ENCODE results near the gene PNMA5. TPM values are rescaled to one million over a fixed set of nuclear protein-coding genes. Genes with fewer than 3 reads are reported as not detected.

PNMA5 gene
- polyA plus RNA-seq, 1 of the 3 experiments (the other 2 are of a cell fraction): not detected

DNA sequence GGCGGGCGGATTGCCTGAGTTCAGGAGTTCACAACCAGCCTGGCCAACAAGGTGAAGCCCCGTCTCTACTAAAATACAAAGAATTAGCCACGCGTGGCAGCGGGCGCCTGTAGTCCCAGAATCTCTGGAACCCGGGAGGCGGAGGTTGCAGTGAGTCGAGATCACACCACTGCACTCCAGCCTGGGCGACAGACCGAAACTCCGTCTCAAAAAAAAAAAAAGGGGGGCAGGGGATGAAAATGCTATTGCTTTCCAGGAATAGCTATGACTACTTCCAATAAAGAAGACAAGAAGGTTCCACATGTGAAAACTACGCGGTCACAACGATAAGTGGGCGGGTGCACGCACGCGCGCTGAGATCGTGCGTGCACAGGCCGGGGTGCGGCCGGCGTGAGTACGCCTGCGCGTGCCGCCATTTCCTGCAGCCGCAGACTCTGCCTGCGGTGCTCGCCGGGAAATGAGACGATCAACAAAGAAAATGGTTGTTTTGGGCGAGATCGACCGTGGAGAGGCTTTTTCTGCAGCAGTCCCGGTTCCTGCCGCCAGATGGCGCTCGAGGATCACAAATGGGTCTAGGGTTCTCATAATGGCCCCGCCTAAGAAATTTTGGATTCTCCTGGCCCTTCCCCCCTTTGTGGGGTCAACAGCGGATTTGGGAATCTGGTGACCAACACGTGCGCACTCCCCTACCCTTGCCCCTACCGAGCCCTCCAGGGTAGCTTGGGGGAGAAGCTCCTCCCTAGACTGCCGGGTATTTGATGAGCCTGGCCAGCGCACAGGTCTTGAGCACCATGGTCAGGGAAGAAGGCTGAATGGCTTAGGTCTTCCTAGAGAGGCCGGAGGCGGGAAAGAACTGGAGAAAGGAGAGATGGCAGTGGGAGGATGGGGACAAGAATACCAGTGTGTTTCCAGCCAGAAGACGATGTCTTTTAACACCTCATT lies 35.1 kb downstream of the PNMA5 start (continued):
- TF ChIP-seq, protein P1, sequence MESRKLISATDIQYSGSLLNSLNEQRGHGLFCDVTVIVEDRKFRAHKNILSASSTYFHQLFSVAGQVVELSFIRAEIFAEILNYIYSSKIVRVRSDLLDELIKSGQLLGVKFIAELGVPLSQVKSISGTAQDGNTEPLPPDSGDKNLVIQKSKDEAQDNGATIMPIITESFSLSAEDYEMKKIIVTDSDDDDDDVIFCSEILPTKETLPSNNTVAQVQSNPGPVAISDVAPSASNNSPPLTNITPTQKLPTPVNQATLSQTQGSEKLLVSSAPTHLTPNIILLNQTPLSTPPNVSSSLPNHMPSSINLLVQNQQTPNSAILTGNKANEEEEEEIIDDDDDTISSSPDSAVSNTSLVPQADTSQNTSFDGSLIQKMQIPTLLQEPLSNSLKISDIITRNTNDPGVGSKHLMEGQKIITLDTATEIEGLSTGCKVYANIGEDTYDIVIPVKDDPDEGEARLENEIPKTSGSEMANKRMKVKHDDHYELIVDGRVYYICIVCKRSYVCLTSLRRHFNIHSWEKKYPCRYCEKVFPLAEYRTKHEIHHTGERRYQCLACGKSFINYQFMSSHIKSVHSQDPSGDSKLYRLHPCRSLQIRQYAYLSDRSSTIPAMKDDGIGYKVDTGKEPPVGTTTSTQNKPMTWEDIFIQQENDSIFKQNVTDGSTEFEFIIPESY (IDR thresholded peaks at IDR 0.05; ENCODE audit: borderline replicate concordance, low read depth): no peak
- TF ChIP-seq POLR2AphosphoS5 (IDR thresholded peaks at IDR 0.05; ENCODE audit: low read depth, low read length) (no peak), SMC3 (IDR thresholded peaks at IDR 0.05; ENCODE audit: low read depth, low read length) (peak; percentile 84), RCOR1 (IDR thresholded peaks at IDR 0.05; ENCODE audit: low read length) (peak; percentile 22; the same call in 1 of the 2 replicates), GABPA (IDR thresholded peaks at IDR 0.05; ENCODE audit: low read depth) (peak; percentile 54), NFIC (IDR thresholded peaks at IDR 0.05; ENCODE audit: borderline replicate concordance) (no peak), MEF2A (IDR thresholded peaks at IDR 0.05; ENCODE audit: borderline replicate concordance, low read depth) (no peak), TAF1 (IDR thresholded peaks at IDR 0.05; ENCODE audit: borderline replicate concordance, low read depth, low read length) (no peak), FOSL2 (IDR thresholded peaks at IDR 0.05; ENCODE audit: borderline replicate concordance, low read depth) (no peak; the same call in 1 of the 2 replicates), RAD21 (IDR thresholded peaks at IDR 0.05; ENCODE audit: low read length) (peak; percentile 93), RFX5 (IDR thresholded peaks at IDR 0.05; ENCODE audit: low read length) (no peak), EP300 (IDR thresholded peaks at IDR 0.05; ENCODE audit: borderline replicate concordance in 1 of 2, low read depth in 1 of 2, low read length in 1 of 2) (no peak)

DNA sequence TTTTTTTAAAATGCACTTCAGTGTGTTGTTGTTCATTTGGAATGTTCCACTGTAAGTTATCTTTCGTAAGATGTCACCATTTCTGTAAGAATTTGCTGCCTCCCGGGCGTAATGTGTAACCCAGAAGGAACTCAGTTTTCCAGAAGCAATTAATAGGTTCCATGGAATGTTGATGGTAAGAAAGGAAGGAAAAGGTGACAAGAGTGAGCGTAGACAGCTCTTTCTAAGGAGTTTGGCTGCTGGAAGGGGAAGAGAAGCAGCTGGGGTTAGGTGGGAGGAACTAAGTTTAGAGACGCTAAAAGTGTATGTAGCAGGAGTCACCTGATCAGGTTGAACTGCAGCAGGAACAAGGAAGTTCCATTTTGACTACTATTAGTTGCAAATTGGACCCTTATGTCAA lies 35.9 kb downstream of the PNMA5 start:
- Histone ChIP-seq H3K9ac (no peak overlapping the region), H3K4me3 (ENCODE audit: low read depth in 2 of 2, low read length in 1 of 2) (no peak overlapping the region), H2AFZ (ENCODE audit: low read depth) (peak overlapping the region; percentile 72), H3K36me3 (replicated peaks in 1 of 2; ENCODE audit: control insufficient read depth in 1 of 2, insufficient read depth in 2 of 2, low read length in 1 of 2) (no peaks in the 10 kb centered on the region), H3K27me3 (ENCODE audit: insufficient read depth) (no peaks in the 10 kb centered on the region; the same call in 1 of the 2 replicates), H3F3A (replicated peaks; ENCODE audit: insufficient read depth) (no peaks in the 10 kb centered on the region), H3K79me2 (ENCODE audit: insufficient read depth) (no peaks in the 10 kb centered on the region), H3K27ac (ENCODE audit: low read depth in 2 of 2, low read length in 1 of 2) (no peak overlapping the region), H3K9me3 (no peaks in the 10 kb centered on the region), H3K9me2 (no peaks in the 10 kb centered on the region), H3K4me2 (no peak overlapping the region), H4K20me1 (ENCODE audit: insufficient read depth) (no peaks in the 10 kb centered on the region), H3K4me1 (ENCODE audit: control insufficient read depth in 1 of 2, insufficient read depth in 2 of 2, low read depth in 1 of 2, low read length in 1 of 2) (no peaks in the 10 kb centered on the region; a peak in 1 of 4 replicates)
- ChIA-PET CTCF (interaction anchor here (0.6 to 4.6 kb wide), 8 partner anchors 11 to 992 kb away, joined by 3 to 23 read pairs (median 4); partner anchors contain the start of gene HAUS7), POLR2A (no interaction called here)
- WGBS (ENCODE audit: low lambda C conversion rate): 69% methylated on average over 5 of the region's 5 CpGs
- TF ChIP-seq RXRA (IDR thresholded peaks at IDR 0.05; ENCODE audit: borderline replicate concordance, low read depth) (no peak), SIN3A (IDR thresholded peaks at IDR 0.05; ENCODE audit: borderline replicate concordance, low read depth, low read length) (no peak), EZH2phosphoT487 (IDR thresholded peaks at IDR 0.05; ENCODE audit: borderline replicate concordance, low read depth) (no peak), NFIC (IDR thresholded peaks at IDR 0.05; ENCODE audit: borderline replicate concordance) (no peak), RAD21 (IDR thresholded peaks at IDR 0.05; ENCODE audit: low read length) (no peak), YY1 (IDR thresholded peaks at IDR 0.05; ENCODE audit: low read depth) (no peak), JUND (IDR thresholded peaks at IDR 0.05) (no peak), FOSL2 (IDR thresholded peaks at IDR 0.05; ENCODE audit: borderline replicate concordance, low read depth) (no peak), NRF1 (IDR thresholded peaks at IDR 0.05; ENCODE audit: low read depth, low read length) (no peak), EP300 (IDR thresholded peaks at IDR 0.05; ENCODE audit: borderline replicate concordance in 1 of 2, low read depth in 1 of 2, low read length in 1 of 2) (no peak), TCF12 (IDR thresholded peaks at IDR 0.05) (no peak), CHD2 (IDR thresholded peaks at IDR 0.05; ENCODE audit: low read length, partially characterized antibody) (no peak), TAF1 (IDR thresholded peaks at IDR 0.05; ENCODE audit: borderline replicate concordance, low read depth, low read length) (no peak)
- TF ChIP-seq, protein P2, sequence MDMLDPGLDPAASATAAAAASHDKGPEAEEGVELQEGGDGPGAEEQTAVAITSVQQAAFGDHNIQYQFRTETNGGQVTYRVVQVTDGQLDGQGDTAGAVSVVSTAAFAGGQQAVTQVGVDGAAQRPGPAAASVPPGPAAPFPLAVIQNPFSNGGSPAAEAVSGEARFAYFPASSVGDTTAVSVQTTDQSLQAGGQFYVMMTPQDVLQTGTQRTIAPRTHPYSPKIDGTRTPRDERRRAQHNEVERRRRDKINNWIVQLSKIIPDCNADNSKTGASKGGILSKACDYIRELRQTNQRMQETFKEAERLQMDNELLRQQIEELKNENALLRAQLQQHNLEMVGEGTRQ (IDR thresholded peaks at IDR 0.05; ENCODE audit: borderline replicate concordance, low read depth, low read length): no peak
- TF ChIP-seq, protein P3, sequence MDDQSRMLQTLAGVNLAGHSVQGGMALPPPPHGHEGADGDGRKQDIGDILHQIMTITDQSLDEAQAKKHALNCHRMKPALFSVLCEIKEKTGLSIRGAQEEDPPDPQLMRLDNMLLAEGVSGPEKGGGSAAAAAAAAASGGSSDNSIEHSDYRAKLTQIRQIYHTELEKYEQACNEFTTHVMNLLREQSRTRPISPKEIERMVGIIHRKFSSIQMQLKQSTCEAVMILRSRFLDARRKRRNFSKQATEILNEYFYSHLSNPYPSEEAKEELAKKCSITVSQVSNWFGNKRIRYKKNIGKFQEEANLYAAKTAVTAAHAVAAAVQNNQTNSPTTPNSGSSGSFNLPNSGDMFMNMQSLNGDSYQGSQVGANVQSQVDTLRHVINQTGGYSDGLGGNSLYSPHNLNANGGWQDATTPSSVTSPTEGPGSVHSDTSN (IDR thresholded peaks at IDR 0.05): no peak
- TF ChIP-seq, protein P4, sequence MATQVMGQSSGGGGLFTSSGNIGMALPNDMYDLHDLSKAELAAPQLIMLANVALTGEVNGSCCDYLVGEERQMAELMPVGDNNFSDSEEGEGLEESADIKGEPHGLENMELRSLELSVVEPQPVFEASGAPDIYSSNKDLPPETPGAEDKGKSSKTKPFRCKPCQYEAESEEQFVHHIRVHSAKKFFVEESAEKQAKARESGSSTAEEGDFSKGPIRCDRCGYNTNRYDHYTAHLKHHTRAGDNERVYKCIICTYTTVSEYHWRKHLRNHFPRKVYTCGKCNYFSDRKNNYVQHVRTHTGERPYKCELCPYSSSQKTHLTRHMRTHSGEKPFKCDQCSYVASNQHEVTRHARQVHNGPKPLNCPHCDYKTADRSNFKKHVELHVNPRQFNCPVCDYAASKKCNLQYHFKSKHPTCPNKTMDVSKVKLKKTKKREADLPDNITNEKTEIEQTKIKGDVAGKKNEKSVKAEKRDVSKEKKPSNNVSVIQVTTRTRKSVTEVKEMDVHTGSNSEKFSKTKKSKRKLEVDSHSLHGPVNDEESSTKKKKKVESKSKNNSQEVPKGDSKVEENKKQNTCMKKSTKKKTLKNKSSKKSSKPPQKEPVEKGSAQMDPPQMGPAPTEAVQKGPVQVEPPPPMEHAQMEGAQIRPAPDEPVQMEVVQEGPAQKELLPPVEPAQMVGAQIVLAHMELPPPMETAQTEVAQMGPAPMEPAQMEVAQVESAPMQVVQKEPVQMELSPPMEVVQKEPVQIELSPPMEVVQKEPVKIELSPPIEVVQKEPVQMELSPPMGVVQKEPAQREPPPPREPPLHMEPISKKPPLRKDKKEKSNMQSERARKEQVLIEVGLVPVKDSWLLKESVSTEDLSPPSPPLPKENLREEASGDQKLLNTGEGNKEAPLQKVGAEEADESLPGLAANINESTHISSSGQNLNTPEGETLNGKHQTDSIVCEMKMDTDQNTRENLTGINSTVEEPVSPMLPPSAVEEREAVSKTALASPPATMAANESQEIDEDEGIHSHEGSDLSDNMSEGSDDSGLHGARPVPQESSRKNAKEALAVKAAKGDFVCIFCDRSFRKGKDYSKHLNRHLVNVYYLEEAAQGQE (IDR thresholded peaks at IDR 0.05; ENCODE audit: low read depth, low read length): no peak
- DNase-seq: no peak
